Parathyroid adenoma (tissue), 2 donors: ENCODE results near the gene HMGCL.
A peak's percentile ranks its signal among the peaks of the same experiment; 100 is the strongest.
"Not testable (repeated sequence)": the region's sequence is repeated elsewhere in the genome, so short reads cannot be mapped to it uniquely, and the experiment has no call there.

ENCODE experiments used
- H2AFZ ChIP-seq: fragments of 300-600 bp; sonication (generic); one replicate; pipeline ENCODE4 v1.7.0; 2017; ENCODE audit warnings: antibody characterized with exemption, mild to moderate bottlenecking
- H3K27ac ChIP-seq: fragments of 300-600 bp; sonication (generic); one replicate; pipeline ENCODE4 v1.7.0; 2017
- H3K27me3 ChIP-seq: fragments of 300-600 bp; sonication (generic); one replicate; pipeline ENCODE4 v1.7.0; 2017; ENCODE audit warnings: low read length; ENCODE audit not compliant: control insufficient read depth, insufficient read depth
- H3K36me3 ChIP-seq: fragments of 300-600 bp; sonication (generic); one replicate; pipeline ENCODE4 v1.7.0; 2017; ENCODE audit warnings: low read length; ENCODE audit not compliant: control insufficient read depth, insufficient read depth
- H3K4me1 ChIP-seq: fragments of 300-600 bp; sonication (generic); one replicate; pipeline ENCODE4 v1.7.0; 2017; ENCODE audit warnings: control low read depth
- H3K4me2 ChIP-seq: fragments of 300-600 bp; sonication (generic); one replicate; pipeline ENCODE4 v1.7.0; 2017; ENCODE audit warnings: low read length
- H3K4me3 ChIP-seq: fragments of 300-600 bp; sonication (generic); one replicate; pipeline ENCODE4 v1.7.0; 2017; ENCODE audit warnings: low read depth, low read length
- H3K79me2 ChIP-seq: fragments of 300-600 bp; sonication (generic); one replicate; pipeline ENCODE4 v1.7.0; 2017; ENCODE audit warnings: control low read depth
- H3K9ac ChIP-seq: fragments of 300-600 bp; sonication (generic); one replicate; pipeline ENCODE4 v1.7.0; 2017; ENCODE audit warnings: mild to moderate bottlenecking
- H3K9me3 ChIP-seq: fragments of 300-600 bp; sonication (generic); one replicate; pipeline ENCODE4 v1.7.0; 2017; ENCODE audit warnings: low read length; ENCODE audit not compliant: control insufficient read depth
- TF ChIP-seq, protein P1 (sequence below): fragments of 300-600 bp; sonication (generic); IDR thresholded peaks from one replicate; pipeline ENCODE4 v1.7.0; 2017; ENCODE audit warnings: antibody characterized with exemption, mild to moderate bottlenecking
- donor health status: primary hyperparathyroidism.

Gene HMGCL

GRCh38 chr1:23827717-23828116, 2.5 kb upstream of the HMGCL start:
- TF ChIP-seq, protein P1, sequence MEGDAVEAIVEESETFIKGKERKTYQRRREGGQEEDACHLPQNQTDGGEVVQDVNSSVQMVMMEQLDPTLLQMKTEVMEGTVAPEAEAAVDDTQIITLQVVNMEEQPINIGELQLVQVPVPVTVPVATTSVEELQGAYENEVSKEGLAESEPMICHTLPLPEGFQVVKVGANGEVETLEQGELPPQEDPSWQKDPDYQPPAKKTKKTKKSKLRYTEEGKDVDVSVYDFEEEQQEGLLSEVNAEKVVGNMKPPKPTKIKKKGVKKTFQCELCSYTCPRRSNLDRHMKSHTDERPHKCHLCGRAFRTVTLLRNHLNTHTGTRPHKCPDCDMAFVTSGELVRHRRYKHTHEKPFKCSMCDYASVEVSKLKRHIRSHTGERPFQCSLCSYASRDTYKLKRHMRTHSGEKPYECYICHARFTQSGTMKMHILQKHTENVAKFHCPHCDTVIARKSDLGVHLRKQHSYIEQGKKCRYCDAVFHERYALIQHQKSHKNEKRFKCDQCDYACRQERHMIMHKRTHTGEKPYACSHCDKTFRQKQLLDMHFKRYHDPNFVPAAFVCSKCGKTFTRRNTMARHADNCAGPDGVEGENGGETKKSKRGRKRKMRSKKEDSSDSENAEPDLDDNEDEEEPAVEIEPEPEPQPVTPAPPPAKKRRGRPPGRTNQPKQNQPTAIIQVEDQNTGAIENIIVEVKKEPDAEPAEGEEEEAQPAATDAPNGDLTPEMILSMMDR, result no peak
- no peak overlapping the region for H3K4me3 ChIP-seq
- H3K9ac ChIP-seq, result no peak overlapping the region
- H2AFZ ChIP-seq, result no peak overlapping the region
- H3K4me2 ChIP-seq, result no peak overlapping the region
- no peaks in the 10 kb centered on the region for H3K79me2 ChIP-seq
- H3K36me3 ChIP-seq, result no peaks in the 10 kb centered on the region
- H3K9me3 ChIP-seq, result no peaks in the 10 kb centered on the region
- H3K4me1 ChIP-seq, result no peaks in the 10 kb centered on the region
- H3K27me3 ChIP-seq, result no peaks in the 10 kb centered on the region
- no peak overlapping the region for H3K27ac ChIP-seq

DNA sequence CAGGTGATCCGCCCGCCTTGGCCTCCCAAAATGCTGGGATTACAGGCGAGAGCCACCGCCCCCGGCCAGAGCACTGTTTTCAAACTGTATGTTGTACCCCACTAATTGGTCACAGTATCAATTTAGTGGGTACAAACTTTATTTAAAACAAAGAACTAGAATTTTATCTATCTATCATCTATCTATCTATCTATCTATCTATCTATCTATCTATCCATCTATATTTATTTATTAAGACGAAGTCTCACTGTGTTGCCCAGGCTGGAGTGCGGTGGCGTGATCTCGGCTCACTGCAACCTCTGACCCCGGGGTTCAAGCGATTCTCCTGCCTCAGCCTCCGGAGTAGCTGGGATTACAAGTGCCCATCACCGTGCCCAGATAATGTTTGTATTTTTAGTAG, 1.4 kb upstream of the HMGCL start:
- H3K36me3 ChIP-seq, H3K4me1 ChIP-seq, H3K9ac ChIP-seq, H3K4me3 ChIP-seq, H2AFZ ChIP-seq, H3K27ac ChIP-seq, H3K27me3 ChIP-seq, H3K4me2 ChIP-seq, H3K9me3 ChIP-seq, H3K79me2 ChIP-seq: not testable (repeated sequence)

- peak overlapping the region; percentile 93 for H2AFZ ChIP-seq
- H3K4me1 ChIP-seq, result no peaks in the 10 kb centered on the region
- no peaks in the 10 kb centered on the region for H3K36me3 ChIP-seq
- no peaks in the 10 kb centered on the region for H3K79me2 ChIP-seq
- H3K9me3 ChIP-seq, result no peaks in the 10 kb centered on the region
- TF ChIP-seq, protein P1, result no peak
- H3K4me2 ChIP-seq, result peak overlapping the region; percentile 90
- no peaks in the 10 kb centered on the region for H3K27me3 ChIP-seq
- peak overlapping the region; percentile 90 for H3K27ac ChIP-seq
- peak overlapping the region; percentile 99 for H3K4me3 ChIP-seq
- H3K9ac ChIP-seq, result no peak overlapping the region
Measured at GRCh38 chr1:23825762-23826522, 713 bp upstream of the HMGCL start.

- H3K4me1 ChIP-seq, result no peaks in the 10 kb centered on the region
- peak overlapping the region; percentile 90 for H3K4me2 ChIP-seq
- H3K27me3 ChIP-seq, result no peaks in the 10 kb centered on the region
- H3K9ac ChIP-seq, result peak overlapping the region; percentile 93
- peak overlapping the region; percentile 90 for H3K27ac ChIP-seq
- no peaks in the 10 kb centered on the region for H3K79me2 ChIP-seq
- H3K36me3 ChIP-seq, result no peaks in the 10 kb centered on the region
- H3K9me3 ChIP-seq, result no peaks in the 10 kb centered on the region
- H2AFZ ChIP-seq, result peak overlapping the region; percentile 93
- TF ChIP-seq, protein P1, result no peak
- peak overlapping the region; percentile 99 for H3K4me3 ChIP-seq
Measured at GRCh38 chr1:23824711-23825075, 536 bp downstream of the HMGCL start.

DNA sequence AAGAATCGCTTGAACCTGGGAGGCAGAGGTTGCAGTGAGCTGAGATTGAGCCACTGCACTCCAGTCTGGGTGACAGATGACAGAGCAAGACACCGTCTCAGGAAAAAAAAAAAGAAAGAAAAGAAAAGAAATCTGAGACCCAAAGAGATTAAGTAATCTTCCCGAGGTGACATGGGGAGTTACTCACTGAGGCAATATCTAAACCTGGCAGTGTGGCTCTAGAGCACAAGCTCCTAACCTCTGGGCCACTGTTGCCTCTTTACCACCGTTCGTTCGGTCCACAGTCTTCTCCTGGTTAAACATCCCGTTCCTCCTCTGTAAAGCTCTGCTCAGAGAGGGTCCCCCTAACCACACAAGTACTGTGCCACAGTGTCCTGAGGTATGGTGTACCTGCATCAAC, 1.5 kb downstream of the HMGCL start:
- Histone ChIP-seq H3K79me2 (no peaks in the 10 kb centered on the region), H3K36me3 (no peaks in the 10 kb centered on the region), H3K4me1 (no peaks in the 10 kb centered on the region), H2AFZ (no peak overlapping the region), H3K4me3 (no peak overlapping the region), H3K9ac (no peak overlapping the region), H3K4me2 (peak overlapping the region; percentile 35), H3K27me3 (no peaks in the 10 kb centered on the region), H3K27ac (no peak overlapping the region), H3K9me3 (no peaks in the 10 kb centered on the region)
- TF ChIP-seq, protein P1, result no peak
